ENCODE data around the gene OCA2.

The OCA2 gene

GRCh38 chr15:27706300-27706699 lies 392.8 kb downstream of the OCA2 start:
- Histone ChIP-seq H3K9ac (ENCODE audit: low read depth, low read length) (no peak overlapping the region), H3K9me3 (ENCODE audit: control insufficient read depth, insufficient read depth, low read length) (peaks cover 3% of the 10 kb centered on the region; the same call in 1 of the 2 replicates), H3K4me3 (ENCODE audit: low read depth, low read length) (no peak overlapping the region), H3K4me1 (ENCODE audit: control insufficient read depth, insufficient read depth, low read length) (no peaks in the 10 kb centered on the region), H3K27ac (ENCODE audit: low read depth, low read length) (no peak overlapping the region), H3K36me3 (ENCODE audit: control insufficient read depth, insufficient read depth, low read length) (no peaks in the 10 kb centered on the region), H3K27me3 (ENCODE audit: control insufficient read depth, insufficient read depth, low read length) (no peaks in the 10 kb centered on the region)

GRCh38 chr15:27705056-27705455 lies 394.1 kb downstream of the OCA2 start:
- Histone ChIP-seq H3K27me3 (ENCODE audit: control insufficient read depth, insufficient read depth, low read length) (no peaks in the 10 kb centered on the region), H3K4me3 (ENCODE audit: low read depth, low read length) (no peak overlapping the region), H3K9ac (ENCODE audit: low read depth, low read length) (no peak overlapping the region), H3K36me3 (ENCODE audit: control insufficient read depth, insufficient read depth, low read length) (no peaks in the 10 kb centered on the region), H3K4me1 (ENCODE audit: control insufficient read depth, insufficient read depth, low read length) (no peaks in the 10 kb centered on the region), H3K9me3 (ENCODE audit: control insufficient read depth, insufficient read depth, low read length) (peaks cover 3% of the 10 kb centered on the region; the same call in 1 of the 2 replicates), H3K27ac (ENCODE audit: low read depth, low read length) (no peak overlapping the region)
